HG03103 (cell line): ENCODE measurements around the gene GCLC.

Experiments
- ATAC-seq: cut with Tn5 transposase; IDR thresholded peaks from one replicate; pipeline ENCODE4 v1.9.1; 2021; ENCODE audit warnings: low read depth; ENCODE audit not compliant: unreplicated experiment

GCLC gene

GRCh38 chr6:53527249-53527765 lies 17.6 kb downstream of the GCLC start:
- ATAC-seq, result no peak

GRCh38 chr6:53526000-53526399 lies 18.9 kb downstream of the GCLC start:
- no peak for ATAC-seq

- ATAC-seq, result no peak
Measured at GRCh38 chr6:53524455-53524815, 20.5 kb downstream of the GCLC start.

GRCh38 chr6:53523511-53524454 lies 21.1 kb downstream of the GCLC start:
- no peak for ATAC-seq

DNA sequence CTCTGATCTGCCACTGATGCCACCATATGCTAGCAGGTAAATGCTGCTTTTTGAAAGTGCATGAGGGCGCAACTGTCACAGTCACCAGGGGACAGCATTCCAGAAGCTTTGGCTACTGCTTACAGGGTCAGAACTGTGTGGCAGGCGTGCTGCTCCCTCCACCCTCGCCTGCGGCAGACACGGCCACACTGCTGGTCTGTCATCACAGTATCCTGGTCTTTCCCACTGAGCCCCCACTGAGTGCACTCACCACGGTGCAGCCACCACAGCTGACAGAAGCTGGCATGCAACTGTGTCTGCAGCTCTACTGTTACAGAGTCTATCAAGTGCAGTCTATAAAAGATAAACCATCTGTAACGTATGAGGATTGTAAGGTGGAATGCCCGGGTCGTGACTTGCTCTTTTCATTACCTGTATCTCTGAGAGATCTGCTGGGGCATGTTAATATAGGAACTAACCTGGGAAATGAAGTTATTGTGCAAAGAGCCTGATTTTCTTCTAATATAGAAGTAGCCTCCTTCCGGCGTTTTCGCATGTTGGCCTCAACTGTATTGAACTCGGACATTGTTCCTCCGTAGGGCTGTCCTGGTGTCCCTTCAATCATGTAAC lies 24.5 kb downstream of the GCLC start:
- ATAC-seq, result no peak

- no peak for ATAC-seq
Measured at GRCh38 chr6:53518862-53519261, 26.0 kb downstream of the GCLC start.

DNA sequence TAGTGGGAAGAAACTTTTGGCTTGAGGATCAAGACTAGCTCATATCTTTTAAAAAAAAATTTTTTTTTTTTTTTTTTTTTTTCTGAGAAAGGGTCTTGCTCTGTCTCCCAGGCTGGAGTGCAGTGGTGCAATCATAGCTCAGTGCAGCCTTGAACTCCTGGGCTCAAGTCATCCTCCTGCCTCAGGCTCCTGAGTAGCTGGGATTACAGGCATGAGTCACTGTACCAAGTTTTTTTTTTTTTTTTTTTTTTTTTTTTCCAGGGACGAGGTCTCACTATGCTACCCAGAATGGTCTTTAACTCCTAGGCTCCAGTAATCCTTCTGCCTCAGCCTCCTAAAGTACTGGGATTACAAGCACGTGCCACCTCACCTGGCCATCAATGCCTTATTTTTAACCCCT lies 27.9 kb downstream of the GCLC start:
- no peak for ATAC-seq

DNA sequence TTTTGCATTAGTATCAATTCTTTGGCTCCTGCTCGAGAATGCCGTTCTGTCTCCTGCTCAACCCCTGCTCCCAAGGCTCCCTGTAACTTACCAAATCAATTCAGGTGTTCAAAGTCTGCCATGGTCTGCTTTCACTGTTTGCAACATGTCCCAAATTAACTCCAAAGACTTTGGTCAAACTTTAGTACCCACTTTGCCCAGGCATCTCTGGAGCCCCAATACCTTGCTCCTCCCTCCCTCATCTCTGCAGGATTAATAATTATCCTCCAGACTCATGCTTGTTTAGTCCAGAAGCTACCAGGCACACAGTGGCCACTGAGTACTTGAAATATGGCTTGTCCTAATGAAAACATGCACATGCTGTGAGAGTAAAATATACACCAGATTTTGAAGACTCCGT lies 30.2 kb downstream of the GCLC start:
- no peak for ATAC-seq

DNA sequence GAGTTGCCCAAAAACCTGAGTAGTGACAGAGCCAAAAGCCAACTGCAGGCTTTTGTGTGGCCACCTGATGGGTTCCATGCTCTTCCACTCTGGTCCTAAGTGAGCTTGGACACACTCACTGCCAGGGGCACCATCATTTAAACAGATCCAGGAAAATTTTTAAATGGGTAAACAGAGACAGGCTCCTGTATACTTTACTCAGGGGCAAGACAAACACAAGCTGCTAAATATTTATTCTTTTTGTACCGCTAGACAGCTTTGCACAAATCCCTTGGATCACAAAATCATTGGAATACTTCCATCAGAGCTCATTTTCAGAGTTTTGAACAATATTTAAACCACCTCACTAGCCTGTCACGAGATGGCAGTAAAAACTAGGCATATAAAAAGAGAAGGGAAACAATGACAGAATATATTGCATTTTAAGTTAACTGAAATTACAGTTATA lies 31.4 kb downstream of the GCLC start:
- ATAC-seq, result no peak

DNA sequence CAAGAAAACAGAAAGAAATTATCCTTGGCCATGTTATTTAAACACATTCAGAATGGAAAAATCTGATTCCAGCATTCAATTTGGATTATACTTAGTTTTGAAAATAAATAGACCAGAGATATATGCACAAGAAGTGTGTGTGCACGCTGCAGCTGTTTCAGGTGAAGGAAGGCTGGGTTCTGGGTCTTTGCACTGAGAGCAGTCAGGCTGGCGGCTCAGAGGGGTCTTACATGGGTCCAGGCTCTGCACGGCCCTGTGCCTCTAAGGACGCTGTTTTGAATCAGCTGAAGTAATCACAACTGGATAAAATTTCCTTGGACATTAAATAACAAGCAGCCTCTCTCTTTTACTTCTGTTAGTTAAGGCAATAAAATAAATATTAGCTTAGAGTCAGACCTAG lies 31.8 kb downstream of the GCLC start:
- ATAC-seq, result no peak

DNA sequence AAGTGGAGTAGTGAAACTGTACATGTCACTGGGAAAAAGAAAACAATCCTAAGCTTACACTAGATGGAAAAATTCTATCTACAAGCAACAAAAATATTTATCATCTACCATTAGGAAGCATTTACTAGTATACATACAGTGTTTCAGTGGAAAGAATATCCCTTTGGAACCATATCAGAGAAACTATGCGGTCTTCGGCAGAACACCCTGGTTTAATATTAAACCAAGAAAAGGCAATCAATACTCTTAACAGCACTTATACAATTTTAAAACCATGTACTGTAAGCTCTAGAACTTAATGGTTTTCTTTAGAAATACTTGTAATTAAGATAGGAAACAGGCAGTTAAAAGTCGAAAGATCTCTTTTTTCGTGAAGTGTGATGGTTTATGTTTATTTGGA lies 32.3 kb downstream of the GCLC start:
- ATAC-seq, result no peak

DNA sequence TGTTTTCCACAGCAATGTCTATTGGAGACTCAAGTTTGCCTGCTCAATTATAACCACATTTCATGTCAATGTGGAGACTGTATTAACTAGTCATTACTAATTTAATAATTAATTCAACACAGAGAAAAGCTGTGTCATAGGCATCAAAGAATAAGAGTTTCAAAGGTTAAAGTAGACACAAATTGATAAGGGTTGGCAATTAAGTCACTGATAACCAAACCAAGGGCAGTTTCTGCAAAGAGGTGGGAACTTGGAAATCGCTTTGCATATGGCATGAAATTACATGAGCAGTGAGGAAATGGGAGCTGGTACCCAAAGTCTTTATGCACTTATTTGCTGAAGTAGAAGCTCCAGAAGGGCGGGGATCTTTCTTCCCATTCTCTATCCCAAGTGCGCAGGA lies 34.2 kb downstream of the GCLC start:
- ATAC-seq, result no peak

GRCh38 chr6:53506872-53507271 lies 38.0 kb downstream of the GCLC start:
- ATAC-seq, result no peak

GRCh38 chr6:53504512-53504911 lies 40.4 kb downstream of the GCLC start:
- no peak for ATAC-seq

DNA sequence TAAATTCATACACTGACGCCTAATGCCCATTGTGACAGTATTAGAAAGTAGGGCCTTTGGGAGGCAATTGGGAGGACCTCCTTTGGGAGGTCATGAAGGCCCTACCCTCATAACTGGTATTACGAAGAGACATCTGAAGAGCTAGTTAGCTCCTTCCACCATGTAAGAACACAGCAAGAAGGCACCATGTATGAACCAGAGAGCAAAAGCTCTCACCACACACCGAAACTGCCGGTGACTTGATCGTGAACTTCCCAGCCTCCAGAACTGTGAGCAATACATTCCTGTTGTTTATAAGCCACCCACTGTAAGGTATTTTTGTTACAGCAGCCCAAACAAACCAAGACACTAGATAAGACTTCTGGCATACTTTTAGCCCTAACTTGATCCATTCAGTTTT lies 41.8 kb downstream of the GCLC start:
- ATAC-seq, result no peak

DNA sequence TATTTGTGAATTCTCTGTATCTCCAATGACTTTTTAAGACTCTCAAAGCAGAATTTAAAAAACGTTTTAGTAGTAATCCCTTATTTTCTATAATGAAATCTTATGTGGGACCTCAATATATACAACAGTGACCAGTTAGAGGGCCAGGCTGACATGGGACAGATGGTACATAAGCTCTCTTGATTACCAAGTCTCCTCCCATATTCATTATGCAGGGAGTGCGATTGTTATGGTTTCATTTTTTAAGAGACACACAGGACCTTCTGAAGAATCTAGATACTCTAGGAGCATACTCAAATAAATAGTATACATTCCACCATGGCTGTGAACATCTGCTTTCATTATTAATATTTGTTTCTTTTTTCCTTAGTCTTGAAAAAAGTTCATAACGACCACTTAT lies 43.5 kb downstream of the GCLC start:
- no peak for ATAC-seq

DNA sequence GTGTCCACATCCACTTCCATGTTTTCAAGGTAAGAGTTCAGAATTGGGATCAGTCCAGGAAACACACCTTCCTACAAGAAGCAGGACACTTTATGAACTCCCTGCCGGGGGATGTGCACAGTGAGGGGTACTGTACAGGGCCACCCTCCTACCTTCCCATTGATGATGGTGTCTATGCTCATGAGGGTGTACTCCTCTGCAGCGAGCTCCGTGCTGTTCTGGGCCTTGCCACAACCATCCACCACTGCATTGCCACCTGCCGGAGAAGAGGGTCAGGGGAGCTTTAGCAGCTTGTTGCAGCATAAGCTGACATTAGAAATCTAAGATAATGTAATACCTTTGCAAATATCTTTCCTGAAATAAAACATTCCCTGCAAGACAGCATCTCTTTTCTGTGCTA lies 44.8 kb downstream of the GCLC start:
- no peak for ATAC-seq

DNA sequence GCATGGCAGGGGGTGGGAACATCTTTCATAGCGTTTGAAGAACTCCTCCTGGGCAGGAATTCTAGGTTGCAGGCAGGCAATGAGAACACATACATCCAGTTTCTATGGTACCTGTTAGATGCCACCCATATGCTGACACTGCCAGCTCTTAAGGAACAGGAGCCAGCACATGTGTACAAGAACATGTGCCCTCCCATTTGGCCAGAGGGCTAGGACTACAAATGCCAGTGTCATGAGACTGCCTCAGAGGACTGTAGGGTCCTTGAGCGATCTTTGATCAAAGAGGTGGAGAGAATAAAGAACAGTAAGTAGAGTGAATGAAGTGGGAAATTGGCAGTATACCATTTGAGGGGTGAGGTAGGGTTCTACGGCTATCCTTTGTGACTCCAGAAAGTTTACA lies 45.8 kb downstream of the GCLC start:
- no peak for ATAC-seq

GRCh38 chr6:53498649-53499048 lies 46.3 kb downstream of the GCLC start:
- ATAC-seq, result no peak

- no peak for ATAC-seq
Measured at GRCh38 chr6:53497905-53498304, 47.0 kb downstream of the GCLC start.

DNA sequence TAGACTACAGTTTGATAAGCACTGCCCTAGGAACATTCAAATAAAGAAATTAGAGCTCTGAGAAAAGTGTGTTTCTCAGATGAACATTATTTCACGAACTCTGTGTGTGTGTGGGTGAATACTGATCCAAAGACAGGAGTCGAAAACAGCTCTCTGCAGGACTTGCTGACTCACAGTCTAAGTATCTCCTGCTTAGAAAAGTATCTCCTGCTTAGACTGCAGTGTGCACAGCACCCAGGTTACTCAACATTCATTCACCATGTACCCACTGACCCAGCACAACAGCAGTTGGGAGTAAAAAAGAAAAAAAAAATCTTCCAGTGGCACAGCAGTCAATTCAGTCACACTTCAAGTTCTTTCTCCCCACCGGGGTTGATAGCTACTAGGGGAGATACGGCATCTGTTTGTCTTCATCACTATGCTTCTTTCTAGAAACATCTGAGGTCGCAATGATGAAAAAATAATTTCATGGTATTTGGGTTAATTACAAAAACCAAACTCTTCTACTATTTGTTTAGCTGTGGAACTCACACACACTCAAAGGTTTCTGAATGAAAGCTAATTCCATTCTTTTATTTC lies 48.0 kb downstream of the GCLC start:
- no peak for ATAC-seq
